Caco-2 (cell line): ENCODE measurements around the gene NCF4. TPM values are rescaled to one million over a fixed set of nuclear protein-coding genes. Genes with fewer than 3 reads are reported as not detected.
A peak's percentile ranks its signal among the peaks of the same experiment; 100 is the strongest.

Experiments used
- BruUV-seq: library from RNA; stranded (reverse); fragments of 400-500 nt; replicated peaks from 2 replicates; lab custom pipeline; 2021; lab: Mats Ljungman, UMichigan
- CTCF ChIA-PET: fragments of 300-600 bp; sonication (Branson Sonifier 250); formaldehyde crosslinking; loops from one replicate; lab custom pipeline; 2022; ENCODE audit warnings: antibody characterized with exemption; lab: Charles Lee
- POLR2A ChIA-PET: fragments of 300-600 bp; sonication (Branson Sonifier 250); formaldehyde crosslinking; loops from one replicate; lab custom pipeline; 2022; ENCODE audit warnings: antibody characterized with exemption; lab: Charles Lee
- DNase-seq, 2 experiments: peaks; one replicate each; pipeline versions ENCODE4 v3.0.0 to v3.0.0-alpha.2; 2020 to 2022
- H3K27me3 ChIP-seq: replicated peaks from 2 replicates; pipeline ENCODE4 v1.6.0; 2011; ENCODE audit warnings: low read length; ENCODE audit not compliant: control insufficient read depth, insufficient read depth
- H3K36me3 ChIP-seq: 2 replicates; pipeline ENCODE4 v1.5.1; 2011; ENCODE audit warnings: low read length; ENCODE audit not compliant: control insufficient read depth, insufficient read depth
- H3K4me1 ChIP-seq: fragments of 250-450 bp; sonication (Bioruptor Pico); 2 replicates; pipeline ENCODE4 v1.5.1; 2020; ENCODE audit warnings: mild to moderate bottlenecking
- H3K4me3 ChIP-seq: 2 replicates; pipeline ENCODE4 v1.5.1; 2011; ENCODE audit warnings: low read depth, mild to moderate bottlenecking, control low read depth, low read length
- H3K9me3 ChIP-seq: fragments of 250-450 bp; sonication (Bioruptor Pico); 2 replicates; pipeline ENCODE4 v1.5.1; 2020; ENCODE audit warnings: mild to moderate bottlenecking, moderate library complexity
- H3K27ac Mint-ChIP-seq: one replicate; pipeline ENCODE4 v1.8.0; 2022; ENCODE audit warnings: mixed read lengths; ENCODE audit not compliant: unreplicated experiment
- H3K27me3 Mint-ChIP-seq: one replicate; pipeline ENCODE4 v1.8.0; 2022; ENCODE audit warnings: mixed read lengths; ENCODE audit not compliant: insufficient read depth, unreplicated experiment
- H3K36me3 Mint-ChIP-seq: one replicate; pipeline ENCODE4 v1.8.0; 2022; ENCODE audit warnings: mild to moderate bottlenecking, mixed read lengths; ENCODE audit not compliant: insufficient read depth, unreplicated experiment
- H3K4me1 Mint-ChIP-seq: one replicate; pipeline ENCODE4 v1.8.0; 2022; ENCODE audit warnings: low read depth, mixed read lengths; ENCODE audit not compliant: unreplicated experiment
- H3K4me3 Mint-ChIP-seq: one replicate; pipeline ENCODE4 v1.8.0; 2022; ENCODE audit warnings: mild to moderate bottlenecking, moderate library complexity, mixed read lengths; ENCODE audit not compliant: unreplicated experiment
- H3K9me3 Mint-ChIP-seq: one replicate; pipeline ENCODE4 v1.8.0; 2022; ENCODE audit warnings: mixed read lengths; ENCODE audit not compliant: unreplicated experiment
- intact Hi-C: fragments of 100-400 bp; cut with micrococcal nuclease; formaldehyde crosslinking; loops from one replicate; pipeline ENCODE4 v1.10.0; 2022; ENCODE audit not compliant: unreplicated experiment
- total RNA-seq: library from RNA; stranded (reverse); gene quantifications from 2 replicates; pipeline ENCODE4 v1.2.3, GENCODE V29; 2022
- TF ChIP-seq, protein P1 (sequence below), 2 experiments: fragments of 200-600 bp in 1 of 2; IDR thresholded peaks; 1 replicate in 1 of 2; 2 replicates in 1 of 2; pipeline versions ENCODE4 v1.5.1 to v1.8.0; 2011 to 2022; ENCODE audit warnings: antibody characterized with exemption in 1 of 2, control low read depth in 1 of 2, inconsistent platforms in 1 of 2, low read depth in 1 of 2, low read length in 1 of 2, mild to moderate bottlenecking in 1 of 2, moderate library complexity in 1 of 2; ENCODE audit not compliant: insufficient read depth in 1 of 2, severe bottlenecking in 1 of 2, unreplicated experiment in 1 of 2

Gene NCF4
- total RNA-seq, 1 experiment from 2014 or later: not detected

GRCh38 chr22:36873614-36874308 lies 13.0 kb downstream of the NCF4 start:
- Mint-ChIP-seq H3K27me3 (peaks cover 7% of the 10 kb centered on the region), H3K9me3 (peaks cover 17% of the 10 kb centered on the region), H3K4me1 (no peaks in the 10 kb centered on the region), H3K36me3 (peaks cover 7% of the 10 kb centered on the region), H3K27ac (no peak overlapping the region), H3K4me3 (no peak overlapping the region)
- TF ChIP-seq, protein P1, sequence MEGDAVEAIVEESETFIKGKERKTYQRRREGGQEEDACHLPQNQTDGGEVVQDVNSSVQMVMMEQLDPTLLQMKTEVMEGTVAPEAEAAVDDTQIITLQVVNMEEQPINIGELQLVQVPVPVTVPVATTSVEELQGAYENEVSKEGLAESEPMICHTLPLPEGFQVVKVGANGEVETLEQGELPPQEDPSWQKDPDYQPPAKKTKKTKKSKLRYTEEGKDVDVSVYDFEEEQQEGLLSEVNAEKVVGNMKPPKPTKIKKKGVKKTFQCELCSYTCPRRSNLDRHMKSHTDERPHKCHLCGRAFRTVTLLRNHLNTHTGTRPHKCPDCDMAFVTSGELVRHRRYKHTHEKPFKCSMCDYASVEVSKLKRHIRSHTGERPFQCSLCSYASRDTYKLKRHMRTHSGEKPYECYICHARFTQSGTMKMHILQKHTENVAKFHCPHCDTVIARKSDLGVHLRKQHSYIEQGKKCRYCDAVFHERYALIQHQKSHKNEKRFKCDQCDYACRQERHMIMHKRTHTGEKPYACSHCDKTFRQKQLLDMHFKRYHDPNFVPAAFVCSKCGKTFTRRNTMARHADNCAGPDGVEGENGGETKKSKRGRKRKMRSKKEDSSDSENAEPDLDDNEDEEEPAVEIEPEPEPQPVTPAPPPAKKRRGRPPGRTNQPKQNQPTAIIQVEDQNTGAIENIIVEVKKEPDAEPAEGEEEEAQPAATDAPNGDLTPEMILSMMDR (IDR thresholded peaks at IDR 0.05; ENCODE audit: insufficient read depth in 1 of 2, low read depth in 1 of 2, low read length in 1 of 2, severe bottlenecking in 1 of 2, unreplicated experiment in 1 of 2): peak; percentile 33 to 58
- intact Hi-C loops: loop anchor here (1.0 kb wide), 1 partner anchor 105 kb away; no protein-coding TSS in a partner anchor
- no peak overlapping the region for H3K4me3 ChIP-seq
- DNase-seq: peak; percentile 53 to 60
- BruUV-seq: no TSS peak
- no peaks in the 10 kb centered on the region for H3K27me3 ChIP-seq
- H3K9me3 ChIP-seq: no peaks in the 10 kb centered on the region
- H3K36me3 ChIP-seq: no peaks in the 10 kb centered on the region
- ChIA-PET POLR2A (no interaction called here), CTCF (interaction anchor here (1.4 to 1.5 kb wide), 2 partner anchors 68 to 98 kb away, joined by 3 read pairs; partner anchors contain the start of gene IFT27)
- no peaks in the 10 kb centered on the region for H3K4me1 ChIP-seq

DNA sequence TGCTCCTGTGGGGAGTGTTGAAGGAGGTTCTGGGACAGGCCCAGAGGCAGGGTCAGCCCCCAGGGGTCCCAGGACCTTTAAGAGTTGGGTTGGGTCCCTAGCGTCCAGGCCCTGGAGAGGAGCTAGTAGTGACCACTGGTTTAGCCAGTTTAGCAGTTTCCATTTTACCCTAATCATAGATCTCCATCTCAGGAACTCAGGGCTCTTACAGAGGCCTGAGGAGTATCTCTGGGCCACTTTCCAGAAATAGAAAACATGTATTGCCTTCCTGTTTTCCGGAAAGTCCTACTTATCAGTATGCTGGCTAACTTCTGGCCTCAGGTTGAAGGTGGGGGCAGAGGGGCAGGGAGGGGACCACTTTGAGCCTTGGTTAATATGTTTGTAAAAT lies 13.5 kb downstream of the NCF4 start:
- TF ChIP-seq, protein P1 (IDR thresholded peaks at IDR 0.05; ENCODE audit: insufficient read depth in 1 of 2, low read depth in 1 of 2, low read length in 1 of 2, severe bottlenecking in 1 of 2, unreplicated experiment in 1 of 2): no peak
- H3K27me3 Mint-ChIP-seq: peaks cover 7% of the 10 kb centered on the region
- H3K27me3 ChIP-seq: no peaks in the 10 kb centered on the region
- POLR2A ChIA-PET: no interaction called here
- no peak overlapping the region for H3K27ac Mint-ChIP-seq
- no peaks in the 10 kb centered on the region for H3K9me3 ChIP-seq
- no TSS peak for BruUV-seq
- H3K4me3 ChIP-seq: no peak overlapping the region
- CTCF ChIA-PET: interaction anchor here (1.4 to 1.5 kb wide), 2 partner anchors 67 to 98 kb away, joined by 3 read pairs; partner anchors contain the start of gene IFT27
- peaks cover 7% of the 10 kb centered on the region for H3K36me3 Mint-ChIP-seq
- H3K4me1 ChIP-seq: no peaks in the 10 kb centered on the region
- H3K4me1 Mint-ChIP-seq: no peaks in the 10 kb centered on the region
- peaks cover 17% of the 10 kb centered on the region for H3K9me3 Mint-ChIP-seq
- intact Hi-C loops: no loop called here
- H3K36me3 ChIP-seq: no peaks in the 10 kb centered on the region
- no peak overlapping the region for H3K4me3 Mint-ChIP-seq
- DNase-seq: no peak

DNA sequence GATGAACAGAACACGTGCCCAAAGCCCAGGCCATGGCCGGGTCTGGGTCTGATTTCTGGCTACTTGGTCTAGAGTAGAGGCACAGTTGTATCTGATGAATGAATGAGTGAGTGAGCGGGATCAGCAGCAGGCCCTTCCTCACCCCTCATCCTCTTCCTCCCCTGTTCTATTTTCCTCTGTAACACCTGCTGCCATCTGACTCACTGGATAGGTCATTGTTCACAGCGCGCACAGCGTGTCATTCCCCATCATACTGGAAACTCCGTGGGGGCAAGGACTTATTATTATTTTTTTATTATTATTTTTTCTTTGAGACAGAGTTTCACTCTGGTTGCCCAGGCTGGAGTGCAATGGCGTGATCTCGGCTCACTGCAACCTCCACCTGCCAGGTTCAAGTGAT lies 13.9 kb downstream of the NCF4 start:
- no peaks in the 10 kb centered on the region for H3K36me3 ChIP-seq
- ChIA-PET POLR2A (no interaction called here), CTCF (interaction anchor here (1.5 kb wide), 1 partner anchor 67 kb away, joined by 3 read pairs; no protein-coding TSS in a partner anchor)
- H3K4me3 ChIP-seq: no peak overlapping the region
- Mint-ChIP-seq H3K4me3 (no peak overlapping the region), H3K27ac (no peak overlapping the region), H3K27me3 (peaks cover 7% of the 10 kb centered on the region), H3K9me3 (peaks cover 17% of the 10 kb centered on the region), H3K36me3 (peaks cover 7% of the 10 kb centered on the region), H3K4me1 (no peaks in the 10 kb centered on the region)
- TF ChIP-seq, protein P1 (IDR thresholded peaks at IDR 0.05; ENCODE audit: insufficient read depth in 1 of 2, low read depth in 1 of 2, low read length in 1 of 2, severe bottlenecking in 1 of 2, unreplicated experiment in 1 of 2): no peak
- H3K4me1 ChIP-seq: no peaks in the 10 kb centered on the region
- no peak for DNase-seq
- no peaks in the 10 kb centered on the region for H3K9me3 ChIP-seq
- intact Hi-C loops: no loop called here
- no TSS peak for BruUV-seq
- H3K27me3 ChIP-seq: no peaks in the 10 kb centered on the region
